HG03378 (cell line): ENCODE data around the gene ZNF280D.
A peak's percentile ranks its signal among the peaks of the same experiment; 100 is the strongest.
"Not testable (repeated sequence)": the region's sequence is repeated elsewhere in the genome, so short reads cannot be mapped to it uniquely, and the experiment has no call there.

Experiments
- ATAC-seq: cut with Tn5 transposase; IDR thresholded peaks from one replicate; pipeline ENCODE4 v1.9.1; 2021; ENCODE audit warnings: mild to moderate bottlenecking, moderate library complexity; ENCODE audit not compliant: unreplicated experiment

The ZNF280D gene

DNA sequence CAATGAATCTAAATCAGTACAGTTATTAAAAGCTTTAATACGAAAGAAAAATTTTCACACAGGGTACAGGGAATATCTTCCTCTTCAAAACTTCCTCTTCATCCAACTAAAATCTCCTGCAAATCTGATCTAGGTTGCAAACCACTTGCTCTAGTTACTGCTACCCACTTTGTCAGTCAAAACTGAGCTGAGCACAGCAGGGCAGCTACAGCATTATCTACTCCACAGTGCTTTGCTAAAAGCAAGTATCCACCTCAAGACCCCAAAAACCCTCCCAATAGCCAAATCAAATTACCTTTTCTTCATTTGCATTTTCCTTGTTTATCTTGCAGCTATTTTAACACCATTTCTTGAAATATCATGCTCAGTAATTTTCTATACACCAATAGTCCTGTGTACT is 14.7 kb downstream of the ZNF280D start:
- no peak for ATAC-seq

DNA sequence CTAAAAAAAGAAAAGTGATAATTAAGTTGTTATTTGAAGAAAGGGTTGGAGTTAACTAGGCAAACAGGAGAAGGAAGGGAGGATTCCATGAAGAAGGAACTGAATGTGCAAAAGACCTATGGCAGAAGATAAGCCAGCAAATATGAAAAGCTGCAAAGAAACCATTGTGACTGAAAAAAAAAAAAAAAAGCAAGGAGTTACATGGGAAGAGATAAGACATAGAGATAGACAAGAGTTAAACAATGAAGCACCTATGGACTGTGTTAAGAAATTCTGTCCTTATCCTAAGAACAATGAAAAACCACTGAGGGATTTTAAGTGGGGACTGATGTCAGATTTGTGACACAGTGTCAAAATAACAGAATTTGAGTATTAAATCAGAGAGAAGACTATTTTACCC is 17.0 kb downstream of the ZNF280D start:
- no peak for ATAC-seq

DNA sequence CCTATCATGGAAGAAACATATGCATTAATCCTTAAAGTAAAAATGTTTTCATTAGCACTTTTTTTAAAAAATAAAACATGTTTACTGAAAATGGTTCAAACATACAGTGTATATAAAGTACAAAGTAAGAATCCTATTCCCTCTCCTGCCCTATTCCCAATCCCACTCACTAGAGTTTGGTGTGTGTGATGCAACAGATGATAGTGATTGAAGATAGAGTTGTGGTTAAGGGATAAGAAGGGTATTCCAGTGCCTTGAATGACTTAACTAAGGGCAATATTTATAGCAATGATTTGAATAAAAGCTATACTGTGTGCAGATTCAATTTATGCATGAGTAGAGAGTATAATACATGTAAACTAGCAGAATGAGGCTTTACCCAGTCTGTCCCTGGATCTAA is 18.1 kb downstream of the ZNF280D start:
- no peak for ATAC-seq

DNA sequence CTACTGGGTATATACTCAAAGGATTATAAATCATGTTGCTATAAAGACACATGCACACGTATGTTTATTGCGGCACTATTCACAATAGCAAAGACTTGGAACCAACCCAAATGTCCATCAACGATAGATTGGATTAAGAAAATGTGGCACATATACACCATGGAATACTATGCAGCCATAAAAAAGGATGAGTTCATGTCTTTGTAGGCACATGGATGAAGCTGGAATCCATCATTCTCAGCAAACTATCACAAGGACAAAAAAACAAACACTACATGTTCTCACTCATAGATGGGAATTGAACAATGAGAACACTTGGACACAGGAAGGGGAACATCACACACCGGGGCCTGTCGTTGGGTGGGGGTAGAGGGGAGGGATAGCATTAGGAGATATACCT is 23.8 kb downstream of the ZNF280D start:
- ATAC-seq: not testable (repeated sequence)

DNA sequence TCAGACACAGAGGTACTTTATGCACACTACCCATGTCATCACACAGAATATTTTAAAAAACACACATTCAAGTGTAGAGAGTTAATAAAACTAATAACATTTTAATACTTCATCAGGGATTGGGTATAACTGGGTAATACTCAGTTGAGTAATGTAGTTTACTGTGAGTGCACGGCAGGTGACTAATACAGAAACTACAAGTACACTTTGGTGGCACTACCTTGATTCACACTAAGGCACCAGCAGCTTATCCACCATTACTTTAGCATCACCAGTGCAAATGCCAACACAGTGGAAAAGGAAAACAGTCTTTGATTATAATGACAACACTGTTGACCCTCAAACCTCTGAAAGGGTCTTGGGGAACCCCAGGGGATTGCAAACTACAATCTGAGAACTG is 33.6 kb downstream of the ZNF280D start:
- peak; percentile 78 for ATAC-seq

DNA sequence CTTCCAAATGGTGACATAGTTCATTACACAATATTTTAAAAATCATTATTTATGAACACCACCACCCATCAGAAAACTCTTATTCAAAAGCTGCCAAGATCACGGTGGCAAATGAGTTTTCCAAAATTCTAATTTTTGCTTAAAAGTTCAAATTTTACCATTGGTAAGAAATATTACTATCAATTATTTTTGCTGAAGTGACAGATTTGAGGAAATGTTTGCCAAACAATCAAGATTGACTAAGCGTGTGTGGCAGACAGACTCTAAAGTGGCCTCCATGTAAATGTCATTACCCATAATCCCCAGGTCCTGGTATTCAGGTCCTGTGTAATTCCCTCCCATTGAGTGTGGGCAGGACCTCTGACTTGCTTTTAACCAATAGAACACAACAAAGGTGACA is 35.0 kb downstream of the ZNF280D start:
- ATAC-seq: no peak

DNA sequence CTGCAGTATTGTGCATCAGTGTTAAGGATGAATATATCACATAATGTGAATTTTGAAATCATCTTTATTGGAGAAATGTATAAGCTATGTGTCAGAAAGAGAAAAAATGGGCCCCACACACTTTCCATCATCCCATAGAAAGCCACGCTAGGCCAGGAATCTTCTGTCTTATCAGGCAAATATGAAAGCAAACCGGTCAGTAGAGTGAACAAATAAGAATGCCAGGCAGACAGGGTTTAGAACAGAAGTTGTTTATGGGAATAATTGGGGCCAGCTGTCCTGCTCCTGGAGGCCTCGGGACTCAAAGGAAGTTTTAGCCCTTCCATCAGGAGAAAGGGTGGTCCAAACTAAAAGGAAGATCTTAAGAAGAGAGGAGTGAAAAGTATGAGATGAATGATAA is 39.5 kb downstream of the ZNF280D start:
- no peak for ATAC-seq

DNA sequence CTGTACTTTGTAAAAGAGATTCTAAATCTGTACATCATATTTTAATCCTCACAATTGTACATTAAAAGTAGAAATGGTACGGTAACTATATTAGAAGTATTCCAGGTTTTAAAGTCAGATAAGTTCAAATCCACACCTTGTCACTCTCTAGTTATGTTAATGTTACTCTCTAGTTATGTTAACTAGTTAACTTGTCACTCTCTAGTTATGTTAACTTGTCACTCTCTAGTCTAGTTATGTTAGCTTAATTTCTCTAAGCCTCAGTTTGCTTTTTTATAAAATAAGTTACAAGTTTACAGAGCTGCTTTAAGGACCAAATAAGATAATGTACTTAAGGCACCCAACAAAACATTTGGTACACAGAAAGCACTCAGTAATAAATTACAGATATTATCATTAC is 42.6 kb downstream of the ZNF280D start:
- no peak for ATAC-seq

DNA sequence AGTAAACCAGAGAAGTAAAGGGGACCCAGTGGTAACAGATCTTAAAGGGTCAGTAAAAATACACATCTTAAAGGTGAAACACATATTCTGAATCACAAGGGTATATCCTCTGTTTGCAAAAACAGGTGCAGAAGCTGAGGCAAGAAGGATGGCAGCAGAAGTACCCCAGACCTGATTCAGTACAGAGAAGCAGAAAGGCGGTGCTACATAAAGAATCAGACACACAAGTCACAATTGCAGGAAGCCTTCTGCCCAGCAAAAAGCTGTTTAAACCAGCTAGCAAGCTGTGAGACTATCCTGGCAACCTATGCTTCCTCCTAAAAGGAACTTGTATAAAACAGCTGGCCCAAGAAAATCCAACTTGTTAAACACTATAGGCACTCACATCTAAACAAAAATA is 49.4 kb downstream of the ZNF280D start:
- ATAC-seq: no peak

DNA sequence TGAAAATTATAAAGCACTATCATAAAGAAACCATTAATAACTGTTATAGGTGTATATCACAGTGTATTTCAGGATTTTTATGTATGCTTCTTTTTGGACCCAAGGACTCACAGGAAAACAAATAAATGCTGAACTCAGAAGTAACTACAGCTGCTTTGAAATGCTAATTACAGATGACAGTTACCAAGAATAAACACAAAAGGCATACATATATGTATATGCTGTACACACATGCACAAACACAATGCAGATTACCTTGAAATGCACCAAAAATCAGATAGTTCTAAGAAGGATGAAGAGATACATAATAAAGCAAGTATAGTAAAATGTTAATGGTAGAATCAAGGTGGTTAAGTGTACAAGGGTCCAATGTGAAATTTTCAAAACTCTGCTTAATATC is 52.2 kb downstream of the ZNF280D start:
- ATAC-seq: no peak

DNA sequence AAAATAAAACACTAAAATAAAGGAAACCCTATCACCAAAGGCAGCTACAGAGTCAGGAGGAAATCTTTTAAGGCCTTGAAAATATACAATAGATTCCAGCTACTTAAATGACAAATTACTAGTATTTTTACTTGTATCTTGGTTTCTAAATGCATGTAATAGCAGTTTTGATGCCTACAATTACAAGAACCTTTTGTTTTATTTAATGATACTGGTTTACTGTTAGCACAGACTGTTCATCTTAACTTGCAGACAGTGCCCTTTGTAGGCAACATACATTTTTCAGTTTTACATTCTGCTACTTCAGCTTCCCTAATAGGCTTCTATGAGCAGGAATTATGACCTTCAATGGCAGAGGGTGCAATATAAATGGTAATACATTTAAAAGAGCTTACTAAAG is 54.1 kb downstream of the ZNF280D start:
- ATAC-seq: no peak

DNA sequence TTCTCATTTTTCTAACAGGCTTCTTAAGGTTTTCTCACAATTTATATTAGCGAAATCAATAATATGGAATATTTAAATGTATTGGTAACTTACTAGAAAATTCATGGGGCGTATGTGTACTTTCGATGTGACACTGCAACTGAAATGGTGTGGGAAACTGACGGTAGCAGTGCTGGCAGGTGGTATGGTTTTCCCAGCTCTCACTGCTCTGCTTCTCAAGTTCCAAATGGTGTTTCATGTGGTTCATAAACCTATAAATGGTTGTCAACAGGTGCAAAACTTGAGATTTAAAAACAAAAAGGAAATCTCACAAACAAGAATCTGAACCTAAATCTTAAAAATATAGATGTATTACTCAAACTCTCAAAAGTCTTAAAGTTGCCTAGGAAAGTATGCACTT is 54.7 kb downstream of the ZNF280D start:
- no peak for ATAC-seq

DNA sequence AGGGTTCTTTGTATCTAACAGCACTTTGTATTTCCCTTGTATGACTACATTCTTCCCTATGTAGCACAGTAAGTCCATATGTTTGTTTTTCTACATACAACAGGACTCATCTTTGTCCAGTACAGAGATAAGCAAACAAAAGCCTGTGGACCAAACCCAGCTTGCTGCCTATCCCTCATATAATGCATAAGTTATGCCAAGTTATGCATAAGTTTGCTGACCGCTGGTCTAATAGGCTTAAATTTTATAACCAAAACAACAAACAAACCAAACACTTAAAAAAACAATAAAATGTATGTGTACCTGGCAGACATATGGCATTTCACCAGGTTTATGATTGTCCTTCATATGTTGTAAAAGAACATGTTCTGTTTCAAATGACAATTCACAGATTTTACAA is 56.0 kb downstream of the ZNF280D start:
- ATAC-seq: no peak

DNA sequence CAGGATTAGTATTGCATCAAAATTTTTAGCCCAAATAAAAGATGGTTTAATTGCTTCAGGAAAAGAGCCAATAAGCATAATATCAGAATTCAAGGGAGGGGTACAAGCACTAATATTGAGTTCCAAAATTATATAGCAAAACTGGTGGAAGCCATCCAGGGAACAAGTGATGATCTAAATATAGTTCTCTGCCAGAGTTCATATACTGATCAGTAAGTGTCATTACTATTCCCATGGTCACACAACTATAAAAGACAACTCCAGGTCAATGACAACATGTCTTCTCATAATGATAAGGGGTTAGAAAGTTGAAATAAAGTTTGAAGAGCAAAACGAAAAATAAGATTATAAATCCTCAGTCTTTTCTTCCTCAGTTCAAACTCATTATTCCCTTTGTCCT is 57.4 kb downstream of the ZNF280D start:
- no peak for ATAC-seq

DNA sequence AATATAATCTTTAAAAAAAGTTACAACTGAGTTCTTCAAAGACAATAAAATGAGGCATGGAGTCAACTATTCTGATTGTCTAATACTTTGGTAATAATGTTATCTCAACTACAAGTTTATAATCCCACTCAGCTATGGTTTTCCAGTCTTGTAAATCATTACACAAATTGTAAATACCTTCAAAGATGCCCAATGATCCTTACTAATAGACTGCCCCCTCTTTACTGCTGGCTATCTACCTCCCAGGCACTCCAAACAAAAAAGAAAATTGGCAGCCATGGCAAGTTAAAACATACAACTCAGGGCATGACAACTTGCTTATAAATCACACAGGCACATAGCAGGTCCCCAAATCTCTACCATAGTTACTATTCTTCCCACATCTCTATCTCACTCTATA is 58.5 kb downstream of the ZNF280D start:
- ATAC-seq: no peak

DNA sequence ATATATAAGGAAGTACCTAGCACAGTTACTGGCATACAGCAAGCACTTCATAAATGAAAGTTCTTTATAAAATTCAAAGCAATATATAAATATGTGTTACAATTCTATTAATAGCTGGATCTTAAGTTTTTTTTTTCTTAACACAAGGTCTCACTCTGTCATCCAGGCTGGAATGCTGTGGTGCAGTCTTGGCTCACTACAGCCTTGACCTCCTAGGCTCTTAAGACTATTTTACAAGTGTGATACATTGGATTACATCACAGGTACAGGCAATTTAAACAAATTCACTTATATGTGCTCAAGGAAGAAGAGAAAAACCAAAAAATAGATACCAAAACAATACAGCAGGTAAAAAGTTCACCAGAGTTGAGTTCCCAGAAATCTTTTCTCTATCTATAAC is 60.6 kb downstream of the ZNF280D start:
- no peak for ATAC-seq

DNA sequence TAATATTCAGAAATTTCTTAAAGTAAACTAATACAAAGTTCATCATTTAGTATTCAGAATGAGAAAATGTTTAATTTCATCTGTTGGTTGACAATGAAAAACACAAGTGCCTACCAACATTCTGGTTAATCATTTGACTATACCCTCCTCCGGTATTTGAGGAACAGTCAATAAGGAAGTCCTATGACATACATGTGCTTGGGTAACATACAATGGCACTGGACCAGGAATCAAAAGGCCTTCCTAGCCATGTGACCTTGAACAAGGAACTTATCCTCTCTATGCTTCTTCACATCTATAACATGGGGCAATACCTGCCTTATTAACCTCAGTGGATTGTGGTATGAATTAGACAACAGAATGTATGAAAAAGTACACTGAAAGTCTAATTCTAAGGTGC is 65.8 kb downstream of the ZNF280D start:
- no peak for ATAC-seq

DNA sequence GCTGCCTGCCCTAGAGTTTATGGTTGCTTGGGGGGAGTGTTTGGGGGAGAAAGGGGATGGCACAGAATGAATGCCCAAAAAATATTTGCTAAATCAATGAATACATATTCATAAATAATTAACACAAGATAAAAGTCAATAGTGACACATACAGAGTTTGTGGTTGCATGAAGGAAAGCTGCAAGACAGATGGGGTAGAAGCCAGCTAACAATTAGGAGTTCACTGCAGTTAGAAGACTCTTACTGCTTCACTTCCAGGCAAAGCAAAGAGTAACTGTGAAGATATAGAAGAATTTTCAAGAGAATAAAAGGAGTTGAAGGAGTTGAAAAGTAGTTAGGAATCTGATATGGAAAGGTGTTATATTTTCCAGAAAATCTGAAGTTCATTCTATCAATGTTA is 72.4 kb downstream of the ZNF280D start:
- ATAC-seq: no peak

DNA sequence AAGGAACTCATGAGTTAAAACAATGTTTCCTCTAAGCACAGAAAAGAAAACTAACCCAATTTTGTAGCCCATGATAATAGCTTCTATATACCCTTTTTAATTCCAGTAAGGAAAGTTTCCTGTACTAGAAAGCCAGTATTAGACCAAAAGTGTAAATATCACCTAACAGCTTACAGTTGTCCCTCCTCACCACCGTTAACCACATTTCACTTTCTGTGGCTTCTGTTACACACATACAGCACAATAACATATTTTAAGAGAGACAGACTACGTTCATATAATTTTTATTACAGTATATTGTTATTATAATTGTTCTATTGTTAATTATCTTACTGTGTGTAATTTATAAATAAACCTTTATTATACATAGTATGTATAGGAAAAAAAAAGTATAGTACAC is 74.1 kb downstream of the ZNF280D start:
- ATAC-seq: no peak

DNA sequence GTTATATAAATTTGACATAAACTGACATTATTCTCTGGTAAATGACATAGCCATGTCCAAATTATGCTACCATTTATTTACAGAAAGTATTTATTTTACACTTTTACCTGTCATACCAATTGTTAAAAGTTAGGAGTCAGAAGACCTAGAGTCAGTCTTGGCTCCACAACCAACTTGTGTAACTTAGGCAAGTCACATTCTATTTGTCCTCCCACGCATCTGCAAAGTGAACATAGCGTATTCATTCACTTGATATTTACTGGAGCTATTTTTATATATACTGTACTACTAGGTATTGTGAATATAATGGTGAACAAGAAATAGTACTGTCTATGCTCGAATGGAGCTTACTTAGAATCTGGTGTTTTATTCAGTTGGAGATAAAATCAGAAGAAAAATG is 78.7 kb downstream of the ZNF280D start:
- no peak for ATAC-seq

DNA sequence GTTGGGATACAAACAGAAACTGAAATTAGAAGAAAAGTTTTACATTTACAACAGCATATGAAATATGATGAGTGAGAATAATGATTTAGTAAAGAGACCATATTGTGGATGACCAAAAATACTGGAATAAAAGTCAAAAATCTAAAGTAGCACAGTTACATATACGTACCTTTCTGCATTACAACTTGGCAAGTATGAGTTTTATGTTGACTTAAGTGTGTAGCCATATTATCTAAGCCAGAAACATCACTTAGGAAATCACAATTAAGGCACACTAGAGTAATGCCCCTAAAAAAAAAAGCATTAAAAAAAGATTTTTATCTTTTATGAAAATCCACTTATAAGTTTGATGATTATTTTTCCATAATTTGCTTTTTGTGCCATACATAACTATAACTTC is 79.1 kb downstream of the ZNF280D start:
- ATAC-seq: no peak

DNA sequence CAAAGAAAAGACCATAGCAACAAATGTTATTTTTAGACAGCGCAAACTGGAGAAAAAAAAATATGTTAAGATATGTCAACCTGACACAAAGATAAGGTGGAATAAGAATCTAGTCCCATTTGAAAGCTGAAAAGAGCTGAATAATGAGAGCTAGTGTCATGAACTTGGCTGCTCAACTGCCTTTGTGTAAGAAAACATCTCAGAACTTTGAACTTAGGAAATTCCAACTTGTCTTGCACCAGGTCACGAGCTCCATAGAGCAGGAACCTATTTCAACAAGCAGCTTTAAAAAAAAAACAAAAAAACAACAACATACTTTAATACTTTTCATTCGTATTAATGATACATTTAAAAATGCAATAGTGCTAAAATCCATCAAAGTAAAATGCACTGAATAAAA is 79.5 kb downstream of the ZNF280D start:
- no peak for ATAC-seq

DNA sequence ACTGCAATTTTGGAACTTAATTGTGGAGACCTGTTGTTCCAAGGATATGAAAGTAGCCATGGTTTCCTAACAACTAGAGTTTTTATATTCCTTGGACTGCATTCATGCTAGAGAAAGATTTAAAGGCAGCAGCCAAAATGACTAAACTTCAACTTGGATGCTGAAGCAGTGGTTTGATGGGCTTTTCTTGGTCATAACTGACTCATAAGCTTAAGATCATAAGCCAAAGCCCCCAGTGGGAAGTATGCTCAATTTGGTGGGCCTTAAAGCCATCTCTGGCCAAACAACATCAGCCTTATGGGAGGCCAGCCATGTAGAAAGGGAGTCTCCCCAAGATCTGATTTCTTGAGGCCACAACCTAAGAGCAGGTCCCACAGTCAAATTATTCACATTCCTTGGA is 80.2 kb downstream of the ZNF280D start:
- ATAC-seq: no peak

DNA sequence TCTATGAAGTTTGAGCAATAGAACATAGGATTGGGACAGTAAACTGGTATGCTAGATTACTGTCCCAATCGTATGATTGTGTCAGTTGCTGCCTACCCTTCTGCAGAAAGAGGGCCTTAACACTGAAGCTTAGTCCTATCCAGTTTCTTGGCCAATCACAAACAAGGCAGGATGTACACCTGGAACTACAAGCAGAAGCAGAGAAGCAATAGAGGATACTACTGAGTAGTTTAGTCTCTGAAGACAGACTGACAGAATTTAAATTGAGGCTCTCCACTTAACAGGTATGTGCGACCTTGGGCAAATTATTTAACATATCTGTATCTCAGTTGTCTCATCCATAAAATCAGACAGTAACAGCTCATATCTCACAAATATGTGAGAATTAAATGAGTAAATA is 85.0 kb downstream of the ZNF280D start:
- ATAC-seq: no peak
